Keratinocyte (primary cell): ENCODE measurements around the gene SUN3. TPM values are rescaled to one million over a fixed set of nuclear protein-coding genes. Genes with fewer than 3 reads are reported as not detected.
A peak's percentile ranks its signal among the peaks of the same experiment; 100 is the strongest.

Source experiments
- DNase-seq: peaks from one replicate; pipeline ENCODE4 v3.0.0-alpha.2; 2011; ENCODE audit warnings: low read depth, missing footprints, low spot score
- FAIRE-seq: peaks from 2 replicates; lab custom pipeline; 2011; peaks lifted over from hg19 to GRCh38; lab: Jason Lieb, UNC
- H2AFZ ChIP-seq: 2 replicates; pipeline ENCODE4 v1.6.0; 2012; ENCODE audit warnings: low read length, control low read depth, inconsistent platforms; ENCODE audit not compliant: control insufficient read depth
- H3K27ac ChIP-seq: 2 replicates; pipeline ENCODE4 v1.5.1; 2011; ENCODE audit warnings: low read length; ENCODE audit not compliant: control insufficient read depth, insufficient read depth
- H3K27me3 ChIP-seq: 3 replicates; pipeline ENCODE4 v1.6.0; 2011; ENCODE audit warnings: low read length; ENCODE audit not compliant: control insufficient read depth, insufficient read depth; ENCODE audit errors: extremely low read depth
- H3K36me3 ChIP-seq, 2 experiments: 2 replicates in 1 of 2; 3 replicates in 1 of 2; pipeline ENCODE4 v1.5.1; 2011; ENCODE audit warnings: low read length in 2 of 2, mild to moderate bottlenecking in 1 of 2; ENCODE audit not compliant: control insufficient read depth in 2 of 2, insufficient read depth in 2 of 2; ENCODE audit errors: extremely low read depth in 1 of 2
- H3K4me1 ChIP-seq: 3 replicates; pipeline ENCODE4 v1.5.1; 2011; ENCODE audit warnings: low read length; ENCODE audit not compliant: control insufficient read depth, insufficient read depth; ENCODE audit errors: extremely low read depth
- H3K4me2 ChIP-seq: 3 replicates; pipeline ENCODE4 v1.6.0; 2011; ENCODE audit warnings: low read depth, low read length; ENCODE audit not compliant: control insufficient read depth, insufficient read depth; ENCODE audit errors: extremely low read depth
- H3K4me3 ChIP-seq, 3 experiments: fragments of 200-600 bp in 1 of 3; sonication (generic) in 1 of 3; 2 replicates in 2 of 3; 3 replicates in 1 of 3; pipeline ENCODE4 v1.5.1; 2011 to 2016; ENCODE audit warnings: low read length in 3 of 3, mild to moderate bottlenecking in 3 of 3, control low read depth in 2 of 3, inconsistent platforms in 1 of 3, low read depth in 1 of 3, mixed read lengths in 1 of 3, mixed run types in 1 of 3, moderate library complexity in 1 of 3; ENCODE audit not compliant: control insufficient read depth in 2 of 3, insufficient read depth in 2 of 3; ENCODE audit errors: extremely low read depth in 1 of 3
- H3K79me2 ChIP-seq: 2 replicates; pipeline ENCODE4 v1.6.0; 2012; ENCODE audit warnings: low read length; ENCODE audit not compliant: control insufficient read depth, insufficient read depth
- H3K9ac ChIP-seq: 3 replicates; pipeline ENCODE4 v1.6.0; 2011; ENCODE audit warnings: low read length; ENCODE audit not compliant: control insufficient read depth, insufficient read depth; ENCODE audit errors: extremely low read depth
- H3K9me1 ChIP-seq: 3 replicates; pipeline ENCODE4 v1.6.0; 2011; ENCODE audit warnings: low read length; ENCODE audit not compliant: control insufficient read depth, insufficient read depth; ENCODE audit errors: extremely low read depth
- H3K9me3 ChIP-seq: 2 replicates; pipeline ENCODE4 v1.5.1; 2012; ENCODE audit warnings: low read depth, low read length; ENCODE audit not compliant: control insufficient read depth
- H4K20me1 ChIP-seq: 3 replicates; pipeline ENCODE4 v1.6.0; 2011; ENCODE audit warnings: low read length; ENCODE audit not compliant: control insufficient read depth, insufficient read depth; ENCODE audit errors: extremely low read depth
- EZH2 ChIP-seq: IDR thresholded peaks from one replicate; pipeline ENCODE4 v1.6.1; 2012; ENCODE audit warnings: inconsistent platforms, mild to moderate bottlenecking, low read length, moderate library complexity
- dilution Hi-C: fragments of 300-500 bp; cut with MboI; formaldehyde crosslinking; loops from one replicate; pipeline ENCODE4 v1.7.0; 2020; ENCODE audit warnings: low sequenced_read_pairs; ENCODE audit not compliant: extremely low pct_ligation_motif_present
- polyA plus RNA-seq, 5 experiments: library from polyadenylated mRNA; depleted of rRNA in 3 of 5; stranded (reverse) in 3 of 5; stranded (forward) in 1 of 5; unstranded in 1 of 5; fragments of >200 nt; gene quantifications; 1 replicate in 1 of 5; 2 replicates in 3 of 5; 3 replicates in 1 of 5; pipeline versions ENCODE4 v1.2.1 to v1.2.3, GENCODE V29; 2011 to 2012; ENCODE audit warnings: missing spikeins in 2 of 5, low read depth in 1 of 5, low replicate concordance in 1 of 5
- TF ChIP-seq, protein P1 (sequence below), 3 experiments: IDR thresholded peaks in 1 of 3; conservative IDR thresholded peaks in 1 of 3; optimal IDR thresholded peaks in 1 of 3; 2 replicates in 2 of 3; 3 replicates in 1 of 3; pipeline versions ENCODE3 to v1.5.1; 2011; ENCODE audit warnings: low read length in 3 of 3, mild to moderate bottlenecking in 3 of 3, moderate library complexity in 2 of 3, control low read depth in 1 of 3, inconsistent platforms in 1 of 3; ENCODE audit not compliant: insufficient read depth in 2 of 3; ENCODE audit errors: extremely low read depth in 1 of 3

SUN3 gene
- polyA plus RNA-seq, 1 donor (not counting 4 experiments of a cell fraction or from before 2014, with no cell fraction given): not detected

DNA sequence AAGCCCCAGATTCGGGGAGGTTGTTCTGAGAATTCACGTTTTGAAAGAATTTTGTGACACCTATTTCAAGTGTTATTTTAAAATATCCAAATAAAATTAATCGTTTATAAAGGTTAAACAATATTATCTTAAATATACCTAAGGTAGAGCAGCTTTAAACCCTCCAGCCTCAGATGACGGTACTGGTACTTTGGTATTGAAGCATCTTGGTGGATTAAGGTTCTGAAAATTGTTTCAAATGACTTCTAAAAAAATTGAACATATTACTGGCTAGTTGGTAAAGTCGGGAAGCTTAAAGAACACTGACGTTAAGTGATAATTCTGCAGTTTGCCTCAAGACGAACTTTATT, 49.1 kb downstream of the SUN3 start:
- H4K20me1 ChIP-seq: no peaks in the 10 kb centered on the region
- peak overlapping the region; percentile 84 for H2AFZ ChIP-seq
- no peaks in the 10 kb centered on the region for H3K9me3 ChIP-seq
- H3K9ac ChIP-seq: peak overlapping the region; percentile 82
- H3K36me3 ChIP-seq: peaks cover 8 to 14% of the 10 kb centered on the region in 2 experiments
- peaks cover 7% of the 10 kb centered on the region for H3K4me1 ChIP-seq
- dilution Hi-C loops: no loop called here
- TF ChIP-seq, protein P1, sequence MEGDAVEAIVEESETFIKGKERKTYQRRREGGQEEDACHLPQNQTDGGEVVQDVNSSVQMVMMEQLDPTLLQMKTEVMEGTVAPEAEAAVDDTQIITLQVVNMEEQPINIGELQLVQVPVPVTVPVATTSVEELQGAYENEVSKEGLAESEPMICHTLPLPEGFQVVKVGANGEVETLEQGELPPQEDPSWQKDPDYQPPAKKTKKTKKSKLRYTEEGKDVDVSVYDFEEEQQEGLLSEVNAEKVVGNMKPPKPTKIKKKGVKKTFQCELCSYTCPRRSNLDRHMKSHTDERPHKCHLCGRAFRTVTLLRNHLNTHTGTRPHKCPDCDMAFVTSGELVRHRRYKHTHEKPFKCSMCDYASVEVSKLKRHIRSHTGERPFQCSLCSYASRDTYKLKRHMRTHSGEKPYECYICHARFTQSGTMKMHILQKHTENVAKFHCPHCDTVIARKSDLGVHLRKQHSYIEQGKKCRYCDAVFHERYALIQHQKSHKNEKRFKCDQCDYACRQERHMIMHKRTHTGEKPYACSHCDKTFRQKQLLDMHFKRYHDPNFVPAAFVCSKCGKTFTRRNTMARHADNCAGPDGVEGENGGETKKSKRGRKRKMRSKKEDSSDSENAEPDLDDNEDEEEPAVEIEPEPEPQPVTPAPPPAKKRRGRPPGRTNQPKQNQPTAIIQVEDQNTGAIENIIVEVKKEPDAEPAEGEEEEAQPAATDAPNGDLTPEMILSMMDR (optimal IDR thresholded peaks at IDR 0.05 in 1 of 3, IDR thresholded peaks at IDR 0.05 in 1 of 3, conservative IDR thresholded peaks at IDR 0.05 in 1 of 3; ENCODE audit: extremely low read depth in 1 of 3, insufficient read depth in 2 of 3, low read length in 3 of 3): no peak
- TF ChIP-seq EZH2: no peak
- H3K4me3 ChIP-seq: peak overlapping the region; percentile 68 to 89 (median 70)
- no peaks in the 10 kb centered on the region for H3K27me3 ChIP-seq
- FAIRE-seq (no peak), DNase-seq (no peak)
- peaks cover 11% of the 10 kb centered on the region for H3K79me2 ChIP-seq
- no peaks in the 10 kb centered on the region for H3K9me1 ChIP-seq
- no peak overlapping the region for H3K27ac ChIP-seq
- H3K4me2 ChIP-seq: peak overlapping the region; percentile 74

DNA sequence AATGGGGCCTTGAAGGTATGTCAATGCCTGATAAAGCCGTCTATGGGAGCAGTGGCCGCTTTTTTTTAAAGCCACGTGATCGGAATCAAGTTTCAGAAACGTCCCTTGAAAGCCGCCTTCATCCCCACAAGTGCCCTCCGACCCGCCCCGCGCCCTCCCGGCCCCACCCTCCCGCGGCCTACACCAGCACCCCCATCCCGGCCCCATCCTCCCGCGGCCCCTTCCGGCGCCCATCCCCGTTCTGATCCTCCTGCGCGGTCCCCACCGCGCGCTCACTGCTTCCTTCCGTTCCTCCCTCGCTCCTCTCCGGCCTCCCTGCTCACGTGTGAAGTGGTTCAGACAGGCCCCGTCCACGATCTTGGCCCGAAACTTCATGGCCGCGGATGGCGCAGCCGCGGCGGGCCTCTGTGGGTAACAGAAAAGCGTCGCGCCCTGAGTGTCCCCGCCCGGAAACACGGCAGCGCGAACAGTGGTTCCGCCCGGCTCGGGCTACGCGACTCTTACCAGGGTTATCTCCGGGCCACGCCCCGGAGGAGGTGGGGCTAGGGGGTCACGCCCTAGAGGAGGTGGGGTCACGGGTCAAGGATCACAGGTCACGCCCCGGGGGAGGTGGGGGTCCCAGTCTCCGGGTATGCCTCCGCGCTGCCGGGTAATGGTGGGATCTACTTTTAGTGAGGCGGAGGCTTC, 49.6 kb downstream of the SUN3 start, which contains the start of gene HUS1:
Gene HUS1, minus strand, starts transcription at position 471 of the 687 bp plus-strand sequence. Its CDS starts 96 bp downstream, at position 375.
- H3K36me3 ChIP-seq: peaks cover 13 to 16% of the 10 kb centered on the region in 2 experiments
- dilution Hi-C loops: no loop called here
- H3K9me3 ChIP-seq: no peaks in the 10 kb centered on the region
- peak within 1 kb of the TSS; percentile 85 for H3K4me2 ChIP-seq
- FAIRE-seq (no peak), DNase-seq (peak; percentile 19)
- H3K27ac ChIP-seq: peak within 1 kb of the TSS; percentile 69
- H3K9ac ChIP-seq: peak within 1 kb of the TSS; percentile 82
- H3K9me1 ChIP-seq: no peaks in the 10 kb centered on the region
- H3K4me1 ChIP-seq: peaks cover 7% of the 10 kb centered on the region
- peak within 1 kb of the TSS; percentile 84 for H2AFZ ChIP-seq
- peaks cover 11% of the 10 kb centered on the region for H3K79me2 ChIP-seq
- peak within 1 kb of the TSS; percentile 68 to 89 (median 70) for H3K4me3 ChIP-seq
- H3K27me3 ChIP-seq: no peaks in the 10 kb centered on the region
- no peaks in the 10 kb centered on the region for H4K20me1 ChIP-seq
- TF ChIP-seq, protein P1 (optimal IDR thresholded peaks at IDR 0.05 in 1 of 3, IDR thresholded peaks at IDR 0.05 in 1 of 3, conservative IDR thresholded peaks at IDR 0.05 in 1 of 3; ENCODE audit: extremely low read depth in 1 of 3, insufficient read depth in 2 of 3, low read length in 3 of 3): no peak
- TF ChIP-seq EZH2: no peak
